Right forelimb (tissue), 1 donor: ENCODE results near the gene MFGE8.
A peak's percentile ranks its signal among the peaks of the same experiment; 100 is the strongest.
"Not testable (repeated sequence)": the region's sequence is repeated elsewhere in the genome, so short reads cannot be mapped to it uniquely, and the experiment has no call there.

Experiments used
- DNase-seq: peaks from one replicate; pipeline ENCODE4 v3.0.0-alpha.2; 2018

Gene MFGE8, protein sequence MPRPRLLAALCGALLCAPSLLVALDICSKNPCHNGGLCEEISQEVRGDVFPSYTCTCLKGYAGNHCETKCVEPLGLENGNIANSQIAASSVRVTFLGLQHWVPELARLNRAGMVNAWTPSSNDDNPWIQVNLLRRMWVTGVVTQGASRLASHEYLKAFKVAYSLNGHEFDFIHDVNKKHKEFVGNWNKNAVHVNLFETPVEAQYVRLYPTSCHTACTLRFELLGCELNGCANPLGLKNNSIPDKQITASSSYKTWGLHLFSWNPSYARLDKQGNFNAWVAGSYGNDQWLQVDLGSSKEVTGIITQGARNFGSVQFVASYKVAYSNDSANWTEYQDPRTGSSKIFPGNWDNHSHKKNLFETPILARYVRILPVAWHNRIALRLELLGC

DNA sequence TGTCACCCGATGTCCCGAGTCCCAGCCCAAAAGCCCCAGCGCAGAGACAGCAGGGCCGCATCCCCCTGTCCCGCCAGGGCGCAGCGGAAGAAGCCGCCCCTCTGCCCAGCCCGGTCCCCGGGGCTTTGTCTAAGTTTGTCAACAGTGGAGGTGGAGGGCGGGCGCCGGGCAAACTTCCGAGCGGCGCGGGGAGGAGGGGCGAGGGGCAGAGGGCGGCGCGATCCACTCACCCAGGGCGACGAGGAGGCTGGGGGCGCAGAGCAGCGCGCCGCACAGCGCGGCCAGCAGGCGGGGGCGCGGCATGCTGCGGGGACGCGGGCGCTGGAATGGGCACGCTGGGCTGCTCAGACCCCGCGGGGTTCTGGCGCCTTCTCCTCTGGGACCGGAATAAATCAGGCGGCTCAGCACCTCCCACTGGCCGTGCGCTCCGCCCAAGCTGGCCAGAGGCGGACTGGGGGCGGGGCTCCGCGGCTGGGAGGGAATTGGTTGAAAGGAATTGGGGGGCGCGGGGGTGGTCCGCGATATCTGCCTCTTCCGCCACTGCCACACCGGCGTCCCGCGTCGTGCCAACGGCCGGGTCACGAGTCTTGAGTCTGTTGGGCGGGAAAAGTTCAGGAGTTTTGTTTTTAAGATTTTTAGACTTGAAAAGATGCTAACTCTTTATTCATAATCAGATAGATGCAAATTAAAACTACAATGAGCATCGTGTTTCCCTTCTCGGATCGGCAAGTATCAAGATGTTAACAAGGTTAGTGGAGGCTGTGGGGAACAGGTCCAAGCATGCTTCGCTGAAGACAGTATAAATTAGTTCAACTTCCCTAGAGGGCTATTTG is at the start of gene MFGE8:
Gene MFGE8, minus strand, starts transcription at position 363 of the 833 bp plus-strand sequence. Its CDS starts 60 bp downstream, at position 303.
- peak; percentile 87 for DNase-seq

- DNase-seq: no peak
Measured at GRCh38 chr15:88959445-88959844, 46.3 kb upstream of the MFGE8 start.

DNA sequence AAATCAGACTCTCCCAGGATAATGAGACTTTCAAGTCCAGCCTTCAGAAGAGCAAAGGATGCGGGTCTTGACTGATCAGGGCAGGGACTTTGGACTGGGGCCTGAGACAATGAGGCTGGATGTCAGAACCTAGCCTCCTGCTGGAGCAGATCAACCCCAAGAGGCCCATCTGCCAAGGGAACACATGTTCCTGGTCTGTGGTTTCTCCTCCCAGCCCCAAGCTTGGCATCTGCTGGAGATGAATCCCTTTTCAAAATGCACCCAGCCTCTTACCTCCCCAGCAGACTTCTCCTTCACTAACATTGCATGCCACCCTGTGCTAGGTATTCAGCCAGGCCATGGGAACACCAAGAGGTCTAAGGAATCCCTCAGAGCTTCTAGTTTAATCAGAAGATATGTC is 43.7 kb upstream of the MFGE8 start:
- no peak for DNase-seq

GRCh38 chr15:88956263-88956662 is 43.1 kb upstream of the MFGE8 start:
- no peak for DNase-seq

GRCh38 chr15:88954431-88955277 is 41.5 kb upstream of the MFGE8 start:
- peak; percentile 43 for DNase-seq

DNA sequence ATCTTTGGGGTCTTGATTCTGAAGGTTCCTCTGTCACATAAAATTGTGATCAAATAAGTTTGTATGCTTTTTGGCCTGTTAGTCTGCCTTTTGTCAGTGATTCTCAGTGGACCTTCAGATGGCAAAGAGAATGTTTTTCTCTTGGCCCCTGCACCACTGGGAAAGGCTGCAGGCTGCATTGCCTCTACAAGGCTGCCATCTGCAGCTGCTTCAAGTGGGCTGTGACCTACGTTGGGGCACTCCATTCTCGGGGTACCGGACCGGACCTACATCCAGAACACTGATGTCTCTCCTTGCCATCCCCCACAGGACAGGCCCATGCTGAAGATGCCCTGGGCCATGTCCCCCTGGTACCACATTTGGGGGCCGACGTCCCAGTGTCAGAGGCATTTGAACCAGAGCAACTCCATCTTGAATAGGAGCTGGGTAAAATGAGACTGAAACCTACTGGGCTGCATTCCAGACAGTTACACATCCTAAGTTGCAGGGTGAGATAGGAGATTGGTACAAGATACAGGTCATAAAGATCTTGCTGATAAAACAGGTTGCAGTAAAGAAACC is 37.5 kb upstream of the MFGE8 start:
- DNase-seq: no peak

DNA sequence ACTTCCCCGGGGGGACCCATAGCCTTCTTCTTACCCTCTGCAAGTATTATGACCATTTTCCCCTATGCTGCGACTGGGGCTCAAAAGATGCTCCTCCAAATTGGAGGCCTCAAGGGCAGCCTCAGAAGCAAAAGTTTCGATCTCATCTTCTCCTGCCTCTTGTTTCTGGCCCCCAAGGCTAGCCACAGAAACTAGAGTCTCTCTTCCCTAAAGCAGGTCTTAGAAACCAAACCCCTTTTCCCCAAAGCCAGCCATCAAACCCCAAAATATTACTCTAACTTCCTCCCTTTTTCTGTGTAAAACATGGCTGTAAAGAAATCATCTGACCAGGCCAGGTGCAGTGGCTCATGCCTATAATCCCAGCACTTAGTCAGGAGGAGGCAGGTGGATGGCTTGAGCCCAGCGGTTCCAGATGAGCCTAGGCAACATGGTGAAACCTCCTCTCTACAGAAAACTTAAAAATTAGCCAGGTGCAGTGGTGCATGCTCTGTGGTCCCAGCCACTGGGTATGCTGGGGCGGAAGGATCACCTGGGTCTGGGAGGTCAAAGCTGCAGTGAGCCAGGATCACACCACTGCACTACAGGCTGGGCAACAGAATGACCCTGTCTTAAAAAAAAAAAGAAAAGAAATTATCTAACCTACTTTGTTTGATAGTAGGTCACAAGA is 36.7 kb upstream of the MFGE8 start:
- DNase-seq: no peak

DNA sequence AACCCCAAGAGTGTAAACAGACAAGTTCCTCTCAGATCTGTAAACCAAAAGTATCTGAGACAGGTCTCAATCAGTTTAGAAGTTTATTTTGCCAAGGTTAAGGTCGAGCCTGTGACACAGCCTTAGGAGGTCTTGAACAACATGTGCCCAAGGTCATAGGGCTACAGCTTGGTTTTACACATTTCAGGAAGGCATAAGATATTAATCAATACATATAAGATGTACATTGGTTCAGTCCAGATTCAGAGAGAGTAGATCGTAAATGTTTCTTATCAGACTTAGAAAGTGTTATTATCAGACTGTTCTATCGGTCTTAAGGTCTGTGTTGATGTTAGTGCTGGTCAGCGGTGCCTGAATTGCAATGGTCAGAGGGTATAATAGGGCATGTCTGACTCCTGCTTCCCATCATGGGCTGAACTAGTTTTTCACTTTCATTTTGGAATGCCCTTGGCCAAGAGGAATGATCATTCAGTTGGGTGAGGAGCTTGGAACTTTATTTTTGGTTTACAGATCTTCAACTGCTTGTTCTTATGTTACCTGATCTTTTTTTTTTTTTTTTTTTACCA is 27.0 kb upstream of the MFGE8 start:
- no peak for DNase-seq

DNA sequence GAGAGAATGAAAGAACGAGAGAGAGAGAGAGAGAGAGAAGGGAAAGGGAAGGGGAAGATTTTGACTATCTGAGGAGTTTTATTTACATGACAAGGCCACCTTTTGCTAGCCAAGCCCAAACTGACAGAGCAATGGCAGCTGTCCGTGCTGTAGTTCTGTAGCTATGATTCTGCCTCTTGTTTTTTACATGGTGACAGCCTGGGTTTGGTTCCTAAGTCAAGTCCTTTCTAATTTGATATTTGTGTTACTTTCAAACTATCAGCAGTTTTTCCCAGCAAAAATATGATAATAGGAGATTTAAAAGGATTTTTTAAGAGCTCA is 26.3 kb upstream of the MFGE8 start:
- no peak for DNase-seq

- DNase-seq: no peak
Measured at GRCh38 chr15:88938802-88939485, 25.8 kb upstream of the MFGE8 start.

DNA sequence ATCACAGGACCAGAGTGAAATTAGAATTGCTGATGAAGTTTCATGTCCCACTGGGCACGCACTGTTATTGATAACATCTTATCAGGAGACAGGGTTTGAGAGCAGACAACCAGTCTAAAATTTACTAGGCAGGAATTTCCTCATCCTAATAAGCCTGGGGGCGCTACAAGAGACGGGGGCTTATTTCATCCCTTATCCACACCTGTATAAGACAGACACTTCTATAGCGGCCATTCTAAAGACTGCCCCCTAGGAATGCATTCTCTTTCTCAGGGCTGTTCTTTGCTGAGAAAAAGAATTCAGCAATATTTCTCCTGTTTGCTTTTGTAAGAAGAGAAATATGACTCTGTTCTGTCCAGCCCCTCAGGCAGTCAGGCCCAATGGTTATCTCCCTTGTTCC is 21.3 kb upstream of the MFGE8 start:
- not testable (repeated sequence) for DNase-seq

GRCh38 chr15:88932875-88933330 is 19.7 kb upstream of the MFGE8 start:
- no peak for DNase-seq

DNA sequence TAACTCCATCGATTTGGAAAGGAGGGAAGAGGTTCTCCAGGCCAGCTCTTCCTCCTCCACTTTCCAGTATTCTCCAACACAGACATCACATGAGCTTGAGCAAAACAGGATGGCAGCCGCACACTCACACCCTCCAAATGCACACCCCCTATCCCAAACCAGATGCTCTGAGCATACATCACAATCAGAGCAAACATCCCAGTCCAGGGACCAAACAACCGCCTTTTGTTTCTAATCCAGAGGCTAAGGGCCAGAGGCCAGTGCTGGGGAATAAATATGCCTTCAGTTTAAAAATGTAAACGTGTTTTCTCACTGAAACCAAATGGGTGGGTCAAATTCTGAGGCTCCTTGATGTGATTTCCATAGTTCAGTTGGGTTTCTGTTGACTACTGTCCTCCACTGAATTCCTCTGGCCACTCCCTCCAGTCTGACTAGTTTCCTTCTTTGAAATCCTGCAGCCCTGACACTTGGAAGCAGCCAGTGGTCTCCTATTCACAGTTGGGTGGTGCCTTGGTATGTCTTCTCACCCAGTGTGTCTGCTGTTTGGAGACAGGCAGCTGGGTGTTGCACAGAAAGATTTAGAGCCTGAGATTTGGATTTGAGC is 19.2 kb upstream of the MFGE8 start:
- no peak for DNase-seq

DNA sequence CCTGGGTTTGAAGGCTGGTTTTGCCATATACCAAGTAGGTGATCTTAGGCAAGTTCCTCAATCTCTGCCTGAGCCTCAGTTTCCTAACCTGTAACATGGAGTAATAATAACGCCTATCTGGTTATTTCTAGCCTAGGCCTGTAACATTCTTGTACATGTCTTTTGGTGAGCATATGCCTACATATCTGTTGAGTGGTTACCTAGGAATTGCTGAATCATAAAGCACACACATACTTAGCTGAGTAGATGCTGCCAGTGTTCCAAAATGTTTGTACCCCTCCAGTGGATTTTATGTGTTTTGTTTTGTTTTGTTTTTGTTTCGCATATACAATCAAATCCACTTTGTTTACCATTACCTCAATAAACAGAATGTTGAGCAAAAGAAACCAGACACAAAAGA is 17.4 kb upstream of the MFGE8 start:
- no peak for DNase-seq

DNA sequence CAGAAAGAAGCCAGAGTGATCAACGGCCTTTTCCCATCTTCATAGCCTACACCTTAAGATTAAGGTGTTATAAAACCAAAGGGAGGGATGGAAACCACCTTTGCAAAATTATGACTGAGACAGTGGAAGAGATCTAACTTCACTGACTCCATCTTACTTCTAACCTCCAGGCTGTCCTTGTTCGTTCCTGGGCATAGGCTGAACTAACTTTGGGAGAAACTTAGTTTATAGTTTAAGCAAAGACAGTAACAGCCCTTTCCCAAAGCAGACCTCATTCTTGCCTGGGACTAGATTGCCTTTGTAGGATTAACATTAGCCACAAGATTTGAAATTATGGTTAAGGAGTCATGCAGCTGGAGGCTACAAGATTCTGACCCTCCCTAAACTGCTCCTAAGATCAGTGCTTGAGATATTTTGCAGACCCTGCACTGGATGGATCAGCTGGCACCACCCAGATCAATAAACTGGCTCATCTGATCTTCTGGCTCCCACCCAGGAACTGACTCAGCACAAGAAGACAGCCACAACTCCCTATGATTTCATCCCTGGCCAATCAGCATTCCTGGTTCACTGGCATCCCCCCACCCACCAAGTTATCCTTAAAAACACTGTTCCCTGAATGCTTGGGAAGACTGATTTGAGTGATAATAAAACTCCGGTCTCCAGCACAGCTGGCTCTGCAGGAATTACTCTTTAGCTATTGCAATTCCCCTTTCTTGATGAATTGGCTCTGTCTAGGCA is 16.3 kb upstream of the MFGE8 start:
- DNase-seq: not testable (repeated sequence)

DNA sequence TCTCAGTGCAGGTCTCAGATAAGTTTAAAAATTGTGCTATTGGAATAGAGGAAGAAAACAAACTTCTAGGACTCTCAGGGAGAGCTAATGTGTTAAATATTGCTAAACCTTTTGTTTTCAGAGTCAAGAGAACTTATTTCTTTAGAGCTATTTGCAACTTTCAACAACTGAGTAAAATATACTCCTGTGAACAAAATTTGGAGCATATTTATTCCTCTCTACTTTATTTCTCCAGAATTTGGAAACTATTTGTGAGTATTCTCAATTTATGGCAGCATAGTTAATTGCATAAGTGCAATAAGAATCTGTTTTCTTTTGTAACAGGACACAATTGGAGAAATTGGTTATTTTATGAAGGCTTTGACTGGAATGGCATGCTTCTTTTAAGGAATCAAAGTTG is 15.0 kb upstream of the MFGE8 start:
- DNase-seq: not testable (repeated sequence)

GRCh38 chr15:88925648-88926047 is 12.5 kb upstream of the MFGE8 start:
- DNase-seq: not testable (repeated sequence)

- not testable (repeated sequence) for DNase-seq
Measured at GRCh38 chr15:88920892-88921435, 7.8 kb upstream of the MFGE8 start.

GRCh38 chr15:88920186-88920891 is 7.2 kb upstream of the MFGE8 start:
- no peak for DNase-seq
